NCI-H1417 treated with DMSO at 0.1 percent for 48 hours (cell line): ENCODE measurements around the gene CYB5RL.
"Not testable (repeated sequence)": the region's sequence is repeated elsewhere in the genome, so short reads cannot be mapped to it uniquely, and the experiment has no call there.

ENCODE experiments used
- DNase-seq: peaks from one replicate; lab custom pipeline; 2025; lab: John Stamatoyannopoulos, UW

Gene CYB5RL

GRCh38 chr1:54186056-54186455 is 13.8 kb downstream of the CYB5RL start:
- DNase-seq, result no peak

- DNase-seq, result no peak
Measured at GRCh38 chr1:54180701-54181360, 19.0 kb downstream of the CYB5RL start.

GRCh38 chr1:54178296-54179070 is 21.3 kb downstream of the CYB5RL start:
- no peak for DNase-seq

- DNase-seq, result no peak
Measured at GRCh38 chr1:54177726-54178125, 22.1 kb downstream of the CYB5RL start.

GRCh38 chr1:54176621-54177327 is 23.1 kb downstream of the CYB5RL start:
- no peak for DNase-seq

- no peak for DNase-seq
Measured at GRCh38 chr1:54174106-54174505, 25.7 kb downstream of the CYB5RL start.

- no peak for DNase-seq
Measured at GRCh38 chr1:54173681-54174080, 26.1 kb downstream of the CYB5RL start.

GRCh38 chr1:54172614-54173599 is 26.9 kb downstream of the CYB5RL start:
- no peak for DNase-seq

GRCh38 chr1:54171606-54172005 is 28.2 kb downstream of the CYB5RL start:
- DNase-seq, result no peak

- no peak for DNase-seq
Measured at GRCh38 chr1:54171016-54171415, 28.8 kb downstream of the CYB5RL start.

- DNase-seq, result no peak
Measured at GRCh38 chr1:54169068-54169467, 30.8 kb downstream of the CYB5RL start.

- no peak for DNase-seq
Measured at GRCh38 chr1:54168206-54168965, 31.4 kb downstream of the CYB5RL start.

GRCh38 chr1:54167422-54168139 is 32.2 kb downstream of the CYB5RL start:
- DNase-seq, result no peak

GRCh38 chr1:54166357-54166756 is 33.5 kb downstream of the CYB5RL start:
- DNase-seq, result not testable (repeated sequence)

- DNase-seq, result no peak
Measured at GRCh38 chr1:54165146-54165545, 34.7 kb downstream of the CYB5RL start.

GRCh38 chr1:54163573-54163972 is 36.3 kb downstream of the CYB5RL start:
- no peak for DNase-seq

GRCh38 chr1:54163051-54163450 is 36.8 kb downstream of the CYB5RL start:
- no peak for DNase-seq

- no peak for DNase-seq
Measured at GRCh38 chr1:54161495-54162168, 38.2 kb downstream of the CYB5RL start.

GRCh38 chr1:54160351-54160750 is 39.5 kb downstream of the CYB5RL start:
- DNase-seq, result no peak
